ENCODE results near the gene MAK. TPM values are rescaled to one million over a fixed set of nuclear protein-coding genes. Genes with fewer than 3 reads are reported as not detected.
"Not testable (repeated sequence)": the region's sequence is repeated elsewhere in the genome, so short reads cannot be mapped to it uniquely, and the experiment has no call there.

The MAK gene
- under 1 TPM in 2 of 4 donors, not detected in 2; 0.03 to 0.34 TPM for polyA plus RNA-seq
- long read RNA-seq, donor 1 = 0 reads
- long read RNA-seq, donor 2 = 0 reads
- long read RNA-seq, donor 3 = 0 reads
- long read RNA-seq, donor 4 = 0 reads
- long read RNA-seq, donor 5 = 0 reads
- long read RNA-seq, donor 6 = 0 reads
- long read RNA-seq, donor 7 = 0 reads
- long read RNA-seq, donor 8 = 0 reads
- long read RNA-seq, donor 9 = 0 reads
- long read RNA-seq, donor 10 = 0 reads

GRCh38 chr6:10837995-10838793, at the start of gene MAK:
TSS of gene MAK (minus strand) at chr6:10838539. CDS start at chr6:10830648, 7,891 bp downstream.
- Histone ChIP-seq H3K4me3 (ENCODE audit: low read depth in 1 of 3, low read length in 3 of 3) (peak within 1 kb of the TSS; percentile 32 to 59 (median 47)), H3K27ac (ENCODE audit: low read depth in 1 of 3, low read length in 2 of 3) (no peak within 1 kb of the TSS), H3K36me3 (ENCODE audit: control insufficient read depth in 3 of 3, insufficient read depth in 2 of 3, low read depth in 1 of 3, low read length in 3 of 3) (no peaks in the 10 kb centered on the region), H3K4me1 (ENCODE audit: control insufficient read depth in 3 of 3, insufficient read depth in 2 of 3, low read depth in 1 of 3, low read length in 2 of 3) (peaks cover 0 to 15% (median 0%) of the 10 kb centered on the region in 3 donors), H3K27me3 (ENCODE audit: control insufficient read depth in 3 of 3, insufficient read depth in 3 of 3, low read length in 3 of 3) (peaks cover 0 to 34% (median 6%) of the 10 kb centered on the region in 3 donors), H3K9me3 (ENCODE audit: control insufficient read depth in 2 of 2, insufficient read depth in 1 of 2, low read depth in 1 of 2, low read length in 1 of 2) (peaks cover 0 to 9% of the 10 kb centered on the region in 2 donors)
- FAIRE-seq (no peak), DNase-seq (peak; percentile 88 to 95)
- 0 to 1% (median 1%) methylated on average over 44 to 53 of the region's 53 CpGs for WGBS, 3 donors

- H3K9me3 ChIP-seq (ENCODE audit: control insufficient read depth in 2 of 2, insufficient read depth in 1 of 2, low read depth in 1 of 2, low read length in 1 of 2) = no peaks in the 10 kb centered on the region
- FAIRE-seq = no peak
Measured at GRCh38 chr6:10886691-10887502, 48.6 kb upstream of the MAK start, which contains the start of gene SYCP2L. TSS of gene SYCP2L (plus strand) at chr6:10887052. CDS start at chr6:10887127, 75 bp downstream.

GRCh38 chr6:10886365-10886690, 48.0 kb upstream of the MAK start:
- H3K4me1 ChIP-seq (ENCODE audit: control insufficient read depth in 3 of 3, insufficient read depth in 2 of 3, low read depth in 1 of 3, low read length in 2 of 3) = not testable (repeated sequence)

More at GRCh38 chr6:10886691-10887502, 48.6 kb upstream of the MAK start, which contains the start of gene SYCP2L:
- WGBS, 3 donors = 2 to 8% (median 8%) methylated on average over 57 to 58 of the region's 58 CpGs
- no peak within 1 kb of the TSS for H3K27ac ChIP-seq (ENCODE audit: low read depth in 1 of 3, low read length in 2 of 3)
- H3K36me3 ChIP-seq (ENCODE audit: control insufficient read depth in 3 of 3, insufficient read depth in 2 of 3, low read depth in 1 of 3, low read length in 3 of 3) = no peaks in the 10 kb centered on the region
- peak in 1 of 2 donors; percentile 51 for DNase-seq
- peaks cover 0 to 3% (median under 1%) of the 10 kb centered on the region in 3 donors for H3K4me1 ChIP-seq (ENCODE audit: control insufficient read depth in 3 of 3, insufficient read depth in 2 of 3, low read depth in 1 of 3, low read length in 2 of 3)
- peaks cover 4 to 64% (median 33%) of the 10 kb centered on the region in 3 donors for H3K27me3 ChIP-seq (ENCODE audit: control insufficient read depth in 3 of 3, insufficient read depth in 3 of 3, low read length in 3 of 3)
- peak within 1 kb of the TSS in 1 of 3 donors; percentile 31 for H3K4me3 ChIP-seq (ENCODE audit: low read depth in 1 of 3, low read length in 3 of 3)

GRCh38 chr6:10884245-10884972, 46.1 kb upstream of the MAK start:
- no peaks in the 10 kb centered on the region for H3K9me3 ChIP-seq (ENCODE audit: control insufficient read depth in 2 of 2, insufficient read depth in 1 of 2, low read depth in 1 of 2, low read length in 1 of 2)
- H3K4me3 ChIP-seq (ENCODE audit: low read depth in 1 of 3, low read length in 3 of 3) = no peak overlapping the region
- WGBS, 3 donors = 17 to 36% (median 33%) methylated on average over 23 to 24 of the region's 24 CpGs
- FAIRE-seq (no peak), DNase-seq (peak in 1 of 2 donors; percentile 6)
- peaks cover 4 to 86% (median 47%) of the 10 kb centered on the region in 3 donors for H3K27me3 ChIP-seq (ENCODE audit: control insufficient read depth in 3 of 3, insufficient read depth in 3 of 3, low read length in 3 of 3)
- no peaks in the 10 kb centered on the region for H3K36me3 ChIP-seq (ENCODE audit: control insufficient read depth in 3 of 3, insufficient read depth in 2 of 3, low read depth in 1 of 3, low read length in 3 of 3)
- peaks cover 0 to 3% (median 2%) of the 10 kb centered on the region in 3 donors for H3K4me1 ChIP-seq (ENCODE audit: control insufficient read depth in 3 of 3, insufficient read depth in 2 of 3, low read depth in 1 of 3, low read length in 2 of 3)
- H3K27ac ChIP-seq (ENCODE audit: low read depth in 1 of 3, low read length in 2 of 3) = no peak overlapping the region

More at GRCh38 chr6:10886365-10886690, 48.0 kb upstream of the MAK start:
- FAIRE-seq; H3K36me3 ChIP-seq (ENCODE audit: control insufficient read depth in 3 of 3, insufficient read depth in 2 of 3, low read depth in 1 of 3, low read length in 3 of 3); DNase-seq; H3K4me3 ChIP-seq (ENCODE audit: low read depth in 1 of 3, low read length in 3 of 3); H3K27ac ChIP-seq (ENCODE audit: low read depth in 1 of 3, low read length in 2 of 3); H3K9me3 ChIP-seq (ENCODE audit: control insufficient read depth in 2 of 2, insufficient read depth in 1 of 2, low read depth in 1 of 2, low read length in 1 of 2): not testable (repeated sequence)
- WGBS, 3 donors = 19 to 43% (median 34%) methylated on average over 11 of the region's 11 CpGs
- peaks cover 4 to 70% (median 35%) of the 10 kb centered on the region in 3 donors for H3K27me3 ChIP-seq (ENCODE audit: control insufficient read depth in 3 of 3, insufficient read depth in 3 of 3, low read length in 3 of 3)

- Histone ChIP-seq H3K9me3 (ENCODE audit: control insufficient read depth in 2 of 2, insufficient read depth in 1 of 2, low read depth in 1 of 2, low read length in 1 of 2) (no peaks in the 10 kb centered on the region), H3K27ac (ENCODE audit: low read depth in 1 of 3, low read length in 2 of 3) (no peak overlapping the region), H3K27me3 (ENCODE audit: control insufficient read depth in 3 of 3, insufficient read depth in 3 of 3, low read length in 3 of 3) (peaks cover 4 to 87% (median 50%) of the 10 kb centered on the region in 3 donors), H3K36me3 (ENCODE audit: control insufficient read depth in 3 of 3, insufficient read depth in 2 of 3, low read depth in 1 of 3, low read length in 3 of 3) (no peaks in the 10 kb centered on the region), H3K4me1 (ENCODE audit: control insufficient read depth in 3 of 3, insufficient read depth in 2 of 3, low read depth in 1 of 3, low read length in 2 of 3) (peaks cover 0 to 3% (median 2%) of the 10 kb centered on the region in 3 donors), H3K4me3 (ENCODE audit: low read depth in 1 of 3, low read length in 3 of 3) (no peak overlapping the region)
- no peak for DNase-seq
- 10 to 26% (median 24%) methylated on average over 51 of the region's 51 CpGs for WGBS, 3 donors
- FAIRE-seq = no peak
Measured at GRCh38 chr6:10883312-10884244, 45.2 kb upstream of the MAK start.

- FAIRE-seq = no peak
- DNase-seq = peak in 1 of 2 donors; percentile 12
- Histone ChIP-seq H3K27ac (ENCODE audit: low read depth in 1 of 3, low read length in 2 of 3) (no peak overlapping the region), H3K27me3 (ENCODE audit: control insufficient read depth in 3 of 3, insufficient read depth in 3 of 3, low read length in 3 of 3) (peaks cover 4 to 78% (median 49%) of the 10 kb centered on the region in 3 donors), H3K4me1 (ENCODE audit: control insufficient read depth in 3 of 3, insufficient read depth in 2 of 3, low read depth in 1 of 3, low read length in 2 of 3) (peaks cover 0 to 3% (median 2%) of the 10 kb centered on the region in 3 donors), H3K9me3 (ENCODE audit: control insufficient read depth in 2 of 2, insufficient read depth in 1 of 2, low read depth in 1 of 2, low read length in 1 of 2) (no peaks in the 10 kb centered on the region), H3K4me3 (ENCODE audit: low read depth in 1 of 3, low read length in 3 of 3) (no peak overlapping the region), H3K36me3 (ENCODE audit: control insufficient read depth in 3 of 3, insufficient read depth in 2 of 3, low read depth in 1 of 3, low read length in 3 of 3) (no peaks in the 10 kb centered on the region)
- 6 to 22% (median 16%) methylated on average over 28 of the region's 28 CpGs for WGBS, 3 donors
Measured at GRCh38 chr6:10882657-10883171, 44.4 kb upstream of the MAK start.

GRCh38 chr6:10882253-10882630, 43.9 kb upstream of the MAK start:
- not testable (repeated sequence) for H3K4me3 ChIP-seq (ENCODE audit: low read depth in 1 of 3, low read length in 3 of 3); DNase-seq; H3K27ac ChIP-seq (ENCODE audit: low read depth in 1 of 3, low read length in 2 of 3); H3K36me3 ChIP-seq (ENCODE audit: control insufficient read depth in 3 of 3, insufficient read depth in 2 of 3, low read depth in 1 of 3, low read length in 3 of 3); FAIRE-seq; H3K9me3 ChIP-seq (ENCODE audit: control insufficient read depth in 2 of 2, insufficient read depth in 1 of 2, low read depth in 1 of 2, low read length in 1 of 2); H3K4me1 ChIP-seq (ENCODE audit: control insufficient read depth in 3 of 3, insufficient read depth in 2 of 3, low read depth in 1 of 3, low read length in 2 of 3)
- peaks cover 4 to 73% (median 46%) of the 10 kb centered on the region in 3 donors for H3K27me3 ChIP-seq (ENCODE audit: control insufficient read depth in 3 of 3, insufficient read depth in 3 of 3, low read length in 3 of 3)
- 16 to 33% (median 30%) methylated on average over 14 of the region's 14 CpGs for WGBS, 3 donors
